ENCODE results near the gene CORO2B. TPM values are rescaled to one million over a fixed set of nuclear protein-coding genes. Genes with fewer than 3 reads are reported as not detected.

CORO2B gene
- total RNA-seq, 2 donors from 2014 or later, result 0.07 TPM; not detected in 1

DNA sequence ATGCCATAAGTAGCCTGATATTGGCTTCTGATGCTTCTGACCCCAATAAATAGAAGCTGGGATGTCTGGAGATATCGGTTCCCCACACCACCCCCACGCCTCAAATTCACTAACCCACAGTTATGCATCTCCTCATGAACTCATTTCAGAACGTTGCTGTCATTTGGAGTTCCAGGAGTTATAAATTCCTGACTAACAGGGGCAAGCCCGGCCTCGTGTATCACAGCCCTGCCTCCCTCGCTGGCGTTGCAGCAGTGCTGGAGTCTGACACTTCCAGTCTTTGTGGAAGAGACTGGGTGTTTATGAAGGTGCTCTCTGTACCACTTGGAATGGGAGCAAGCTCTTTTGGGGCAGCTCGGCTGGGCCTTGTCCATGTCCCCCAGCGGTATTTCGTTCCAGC is 140.9 kb downstream of the CORO2B start:
- H3K4me1 Mint-ChIP-seq (ENCODE audit: low read depth), result no peaks in the 10 kb centered on the region
- H3K4me3 Mint-ChIP-seq, result no peak overlapping the region
- DNase-seq (no peak), ATAC-seq (replicated peaks in 1 of 2) (no peak)
- H3K9me3 Mint-ChIP-seq, result no peaks in the 10 kb centered on the region
- no peak overlapping the region for H3K27ac Mint-ChIP-seq
- H3K27me3 Mint-ChIP-seq (ENCODE audit: low read depth), result peaks cover 17% of the 10 kb centered on the region
- no peaks in the 10 kb centered on the region for H3K36me3 Mint-ChIP-seq (ENCODE audit: insufficient read depth in 2 of 2)

DNA sequence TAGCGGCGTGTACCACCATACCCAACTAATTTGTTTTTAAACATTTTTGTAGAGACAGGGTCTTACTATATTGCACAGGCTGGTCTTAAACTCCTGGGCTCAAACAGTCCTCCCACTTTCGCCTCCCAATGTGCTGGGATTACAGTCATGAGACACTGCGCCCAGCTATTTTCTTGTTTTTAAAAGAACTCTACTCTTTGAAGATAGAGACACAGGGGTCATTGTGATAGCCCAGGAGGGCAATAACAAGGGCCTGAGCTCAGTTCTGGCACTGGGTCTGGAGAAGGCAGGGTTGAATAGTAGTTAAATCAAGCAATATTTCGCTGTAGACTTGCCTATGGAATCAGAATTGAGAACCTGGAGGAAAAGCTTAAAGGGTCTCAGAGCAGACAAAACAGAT is 143.1 kb downstream of the CORO2B start:
- Mint-ChIP-seq H3K9me3 (no peaks in the 10 kb centered on the region), H3K4me1 (ENCODE audit: low read depth) (no peaks in the 10 kb centered on the region), H3K4me3 (no peak overlapping the region), H3K36me3 (ENCODE audit: insufficient read depth in 2 of 2) (no peaks in the 10 kb centered on the region), H3K27me3 (ENCODE audit: low read depth) (peaks cover 7% of the 10 kb centered on the region), H3K27ac (no peak overlapping the region)
- ATAC-seq (replicated peaks in 1 of 2) (no peak), DNase-seq (no peak)

GRCh38 chr15:68725736-68726135 is 146.9 kb downstream of the CORO2B start:
- H3K27ac Mint-ChIP-seq, result no peak overlapping the region
- H3K4me1 Mint-ChIP-seq (ENCODE audit: low read depth), result no peaks in the 10 kb centered on the region
- no peaks in the 10 kb centered on the region for H3K36me3 Mint-ChIP-seq (ENCODE audit: insufficient read depth in 2 of 2)
- no peaks in the 10 kb centered on the region for H3K27me3 Mint-ChIP-seq (ENCODE audit: low read depth)
- H3K9me3 Mint-ChIP-seq, result no peaks in the 10 kb centered on the region
- DNase-seq (no peak), ATAC-seq (replicated peaks in 1 of 2) (no peak)
- no peak overlapping the region for H3K4me3 Mint-ChIP-seq

- DNase-seq, result no peak
- no peak for ATAC-seq (replicated peaks in 1 of 2)
- Mint-ChIP-seq H3K36me3 (ENCODE audit: insufficient read depth in 2 of 2) (no peaks in the 10 kb centered on the region), H3K27me3 (ENCODE audit: low read depth) (no peaks in the 10 kb centered on the region), H3K4me3 (no peak overlapping the region), H3K4me1 (ENCODE audit: low read depth) (no peaks in the 10 kb centered on the region), H3K9me3 (no peaks in the 10 kb centered on the region), H3K27ac (no peak overlapping the region)
Observed at GRCh38 chr15:68726246-68726645, 147.5 kb downstream of the CORO2B start.

DNA sequence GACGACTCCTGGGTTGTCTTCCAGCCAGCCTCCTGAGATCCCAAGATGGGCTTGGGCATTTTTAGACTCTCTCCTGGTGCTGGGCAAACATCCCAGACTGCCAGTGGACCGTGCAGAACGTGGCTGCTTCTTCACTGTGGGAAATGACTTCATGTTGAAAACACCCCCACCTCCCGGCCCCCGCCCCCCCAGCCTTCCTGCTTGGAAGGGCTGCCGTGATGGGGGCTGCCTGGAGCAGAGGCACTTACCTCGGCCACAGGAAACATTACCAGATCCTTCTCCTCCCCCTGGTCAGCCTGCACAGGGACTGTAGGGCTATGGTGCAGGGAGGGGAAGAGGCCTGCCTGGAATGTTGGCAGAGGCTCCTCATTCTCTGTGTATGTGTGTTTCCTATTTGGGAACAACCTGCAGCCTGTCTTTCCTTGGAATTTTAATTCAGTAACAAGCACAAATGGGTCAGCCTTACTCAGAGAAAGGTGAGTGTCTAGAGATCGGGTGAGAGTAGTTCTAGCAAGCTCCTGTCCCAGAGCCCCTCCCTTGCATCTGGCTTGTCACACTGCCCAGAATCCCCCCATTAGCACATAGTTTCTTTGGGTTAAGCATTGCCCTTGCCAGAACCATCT is 151.1 kb downstream of the CORO2B start:
- Mint-ChIP-seq H3K36me3 (ENCODE audit: insufficient read depth in 2 of 2) (no peaks in the 10 kb centered on the region), H3K4me1 (ENCODE audit: low read depth) (peaks cover 5% of the 10 kb centered on the region), H3K27ac (no peak overlapping the region), H3K9me3 (peaks cover 0 to 2% of the 10 kb centered on the region in 2 donors), H3K4me3 (no peak overlapping the region), H3K27me3 (ENCODE audit: low read depth) (no peaks in the 10 kb centered on the region)
- ATAC-seq (replicated peaks in 1 of 2), result no peak
- DNase-seq, result no peak

- ATAC-seq (replicated peaks in 1 of 2), result no peak
- Mint-ChIP-seq H3K27ac (no peak overlapping the region), H3K4me3 (no peak overlapping the region)
Observed at GRCh38 chr15:68730471-68730919, 151.7 kb downstream of the CORO2B start.

GRCh38 chr15:68730976-68731897 is 152.4 kb downstream of the CORO2B start:
- ATAC-seq (replicated peaks in 1 of 2) (no peak), DNase-seq (no peak)
- no peak overlapping the region for H3K27ac Mint-ChIP-seq
- no peak overlapping the region for H3K4me3 Mint-ChIP-seq
- no peaks in the 10 kb centered on the region for H3K27me3 Mint-ChIP-seq (ENCODE audit: low read depth)
- H3K9me3 Mint-ChIP-seq, result peaks cover 0 to 3% of the 10 kb centered on the region in 2 donors
- H3K36me3 Mint-ChIP-seq (ENCODE audit: insufficient read depth in 2 of 2), result no peaks in the 10 kb centered on the region
- peaks cover 5% of the 10 kb centered on the region for H3K4me1 Mint-ChIP-seq (ENCODE audit: low read depth)

More at GRCh38 chr15:68730471-68730919, 151.7 kb downstream of the CORO2B start:
- Mint-ChIP-seq H3K27me3 (ENCODE audit: low read depth) (no peaks in the 10 kb centered on the region), H3K4me1 (ENCODE audit: low read depth) (peaks cover 5% of the 10 kb centered on the region), H3K9me3 (peaks cover 0 to 3% of the 10 kb centered on the region in 2 donors), H3K36me3 (ENCODE audit: insufficient read depth in 2 of 2) (no peaks in the 10 kb centered on the region)
- DNase-seq, result peak in 1 of 2 donors; percentile 13

DNA sequence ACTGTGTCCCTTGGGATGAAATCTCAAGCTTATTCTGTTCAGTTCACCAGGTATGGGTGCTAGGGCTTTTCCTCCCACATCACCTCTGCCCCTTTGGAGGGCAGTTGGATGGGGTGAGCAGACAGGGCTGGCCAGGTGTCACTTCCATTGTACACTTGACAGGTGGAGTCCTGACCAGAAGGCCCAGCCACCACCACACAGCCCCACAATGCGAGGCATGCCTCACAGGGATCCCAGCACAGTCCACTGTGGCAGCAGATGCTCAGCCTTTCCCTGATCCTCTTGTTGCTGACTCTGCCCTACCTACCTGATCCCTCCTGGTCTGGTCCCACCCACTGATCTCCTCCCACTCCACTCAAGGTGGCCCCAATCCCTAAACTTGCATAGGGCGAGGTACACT is 153.7 kb downstream of the CORO2B start:
- peaks cover 5% of the 10 kb centered on the region for H3K4me1 Mint-ChIP-seq (ENCODE audit: low read depth)
- H3K36me3 Mint-ChIP-seq (ENCODE audit: insufficient read depth in 2 of 2), result no peaks in the 10 kb centered on the region
- H3K9me3 Mint-ChIP-seq, result peaks cover 0 to 3% of the 10 kb centered on the region in 2 donors
- no peaks in the 10 kb centered on the region for H3K27me3 Mint-ChIP-seq (ENCODE audit: low read depth)
- DNase-seq (no peak), ATAC-seq (replicated peaks in 1 of 2) (no peak)
- no peak overlapping the region for H3K4me3 Mint-ChIP-seq
- H3K27ac Mint-ChIP-seq, result no peak overlapping the region

- Mint-ChIP-seq H3K9me3 (peaks cover 0 to 3% of the 10 kb centered on the region in 2 donors), H3K4me1 (ENCODE audit: low read depth) (peaks cover 5% of the 10 kb centered on the region), H3K36me3 (ENCODE audit: insufficient read depth in 2 of 2) (no peaks in the 10 kb centered on the region), H3K27ac (no peak overlapping the region), H3K27me3 (ENCODE audit: low read depth) (no peaks in the 10 kb centered on the region), H3K4me3 (no peak overlapping the region)
- no peak for ATAC-seq (replicated peaks in 1 of 2)
- no peak for DNase-seq
Observed at GRCh38 chr15:68733666-68734065, 154.9 kb downstream of the CORO2B start.

DNA sequence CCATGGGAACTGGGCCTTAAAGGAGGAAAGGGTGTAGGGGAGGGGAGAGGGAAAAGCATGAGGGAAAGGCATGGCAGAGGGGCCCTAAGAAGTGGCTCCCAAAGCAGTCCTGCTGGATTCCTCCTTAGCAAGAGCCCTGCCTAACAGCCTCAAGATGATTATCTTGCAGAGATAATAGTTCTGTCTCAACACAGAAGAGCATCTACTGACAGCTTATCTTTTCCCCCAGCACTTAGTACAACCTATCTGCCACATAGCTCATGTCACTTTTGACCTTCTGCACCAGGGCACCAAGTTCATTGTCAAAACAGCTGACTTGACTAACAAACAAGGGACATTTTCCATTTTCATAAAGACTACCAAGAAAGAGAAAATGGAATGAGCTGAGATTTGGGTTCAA is 155.6 kb downstream of the CORO2B start:
- Mint-ChIP-seq H3K4me1 (ENCODE audit: low read depth) (peaks cover 5% of the 10 kb centered on the region), H3K4me3 (no peak overlapping the region), H3K27me3 (ENCODE audit: low read depth) (no peaks in the 10 kb centered on the region), H3K9me3 (peaks cover 0 to 3% of the 10 kb centered on the region in 2 donors), H3K27ac (no peak overlapping the region), H3K36me3 (ENCODE audit: insufficient read depth in 2 of 2) (no peaks in the 10 kb centered on the region)
- DNase-seq (no peak), ATAC-seq (replicated peaks in 1 of 2) (no peak)

GRCh38 chr15:68734881-68735280 is 156.1 kb downstream of the CORO2B start:
- peaks cover 5% of the 10 kb centered on the region for H3K4me1 Mint-ChIP-seq (ENCODE audit: low read depth)
- H3K27me3 Mint-ChIP-seq (ENCODE audit: low read depth), result no peaks in the 10 kb centered on the region
- ATAC-seq (replicated peaks in 1 of 2) (no peak), DNase-seq (no peak)
- no peak overlapping the region for H3K4me3 Mint-ChIP-seq
- H3K27ac Mint-ChIP-seq, result no peak overlapping the region
- no peaks in the 10 kb centered on the region for H3K36me3 Mint-ChIP-seq (ENCODE audit: insufficient read depth in 2 of 2)
- peaks cover 0 to 3% of the 10 kb centered on the region in 2 donors for H3K9me3 Mint-ChIP-seq

DNA sequence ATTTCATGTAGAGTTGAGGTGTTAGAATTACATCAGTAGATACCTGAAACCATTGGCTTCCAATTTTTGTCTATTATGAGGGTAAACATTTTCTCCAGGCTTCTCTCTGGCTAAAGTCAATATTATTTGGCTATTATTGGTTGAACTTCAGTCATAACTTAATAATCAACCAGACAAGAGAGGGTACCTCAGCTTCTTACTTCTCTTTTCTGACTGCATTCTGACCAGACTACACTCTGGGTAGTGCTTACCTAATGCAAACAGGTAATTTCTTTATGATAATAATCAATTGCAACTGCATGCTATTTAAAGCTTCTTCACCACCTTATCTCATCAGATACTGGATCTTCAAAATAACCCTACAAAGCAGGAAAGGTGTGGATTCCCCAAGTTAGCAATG is 156.8 kb downstream of the CORO2B start:
- no peak overlapping the region for H3K4me3 Mint-ChIP-seq
- no peak for ATAC-seq (replicated peaks in 1 of 2)
- no peak for DNase-seq

DNA sequence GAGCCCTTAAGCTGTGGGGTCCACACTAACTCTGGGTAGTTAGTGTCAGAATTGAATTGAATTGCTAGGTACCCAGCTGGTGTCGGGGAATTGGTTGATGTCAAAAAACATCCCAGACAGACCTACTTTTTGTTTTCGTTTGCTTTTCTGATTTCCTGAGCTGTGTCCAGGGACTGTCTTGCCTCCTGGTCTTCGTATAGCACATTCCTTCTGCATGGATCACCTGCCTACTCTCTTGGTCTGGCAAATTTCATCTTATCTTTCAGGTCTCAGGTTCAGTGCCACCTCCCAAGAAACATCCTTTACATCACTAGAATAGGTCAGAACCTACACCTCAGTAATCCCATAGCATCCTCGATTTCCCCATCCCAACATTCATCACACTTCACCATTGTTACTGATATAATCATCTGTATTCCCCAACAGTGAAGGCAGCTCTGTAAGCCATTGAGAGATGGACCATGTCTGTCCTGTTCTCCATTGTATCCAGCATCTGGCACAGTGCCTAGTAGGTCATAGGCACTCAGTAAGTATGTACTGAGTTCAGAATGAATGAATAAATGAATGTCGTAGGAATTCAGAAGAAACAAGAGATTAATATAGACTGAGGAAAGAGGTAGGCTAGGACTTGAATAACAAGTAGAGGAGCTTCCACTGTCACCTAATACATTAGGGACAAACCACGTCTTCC is 160.7 kb downstream of the CORO2B start:
- Mint-ChIP-seq H3K4me1 (ENCODE audit: low read depth) (no peaks in the 10 kb centered on the region), H3K27me3 (ENCODE audit: low read depth) (no peaks in the 10 kb centered on the region), H3K36me3 (ENCODE audit: insufficient read depth in 2 of 2) (no peaks in the 10 kb centered on the region), H3K27ac (no peak overlapping the region), H3K9me3 (peaks cover 0 to 3% of the 10 kb centered on the region in 2 donors), H3K4me3 (no peak overlapping the region)
- ATAC-seq (replicated peaks in 1 of 2), result no peak
- no peak for DNase-seq

More for the DNA sequence above, 156.8 kb downstream of the CORO2B start:
- Mint-ChIP-seq H3K36me3 (ENCODE audit: insufficient read depth in 2 of 2) (no peaks in the 10 kb centered on the region), H3K4me1 (ENCODE audit: low read depth) (peaks cover 5% of the 10 kb centered on the region), H3K27ac (no peak overlapping the region), H3K27me3 (ENCODE audit: low read depth) (no peaks in the 10 kb centered on the region), H3K9me3 (peaks cover 0 to 3% of the 10 kb centered on the region in 2 donors)

All from activated T-cell treated with anti-CD3 and anti-CD28 coated beads, Interleukin-2, amount 50 U/mL, for 72 hours (primary cell).